Stimulated activated CD8-positive, alpha-beta memory T cell treated with anti-CD3 and anti-CD28 coated beads, Interleukin-15, amount 100 ng/mL, for 48 hours (primary cell): ENCODE data around the gene SMG1.
"Not testable (repeated sequence)": the region's sequence is repeated elsewhere in the genome, so short reads cannot be mapped to it uniquely, and the experiment has no call there.

Experiments used
- DNase-seq, 2 donors: peaks; one replicate each; pipeline ENCODE4 v3.0.0-alpha.2; 2020; ENCODE audit warnings: low read depth in 2 of 2

Gene SMG1

GRCh38 chr16:18800293-18800692, 125.9 kb downstream of the SMG1 start:
- DNase-seq, result no peak

DNA sequence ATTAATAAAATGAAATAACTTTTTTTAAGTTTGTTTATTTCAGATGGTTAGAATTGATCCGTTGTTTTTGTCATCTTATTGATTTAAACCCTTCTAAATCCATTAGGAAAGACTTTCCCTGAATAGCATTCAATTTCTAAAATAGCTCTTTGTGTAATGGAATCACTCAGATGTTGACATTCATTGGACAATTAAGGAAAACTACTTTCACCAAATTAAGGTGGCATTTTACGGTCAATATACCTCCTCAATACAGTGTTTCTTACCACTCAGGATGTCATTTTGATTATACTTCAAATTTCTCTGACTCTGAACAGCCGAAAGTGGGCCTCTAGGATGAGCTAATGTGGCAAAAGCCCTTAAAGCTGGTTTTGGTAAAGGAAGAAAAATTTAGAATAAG, 126.7 kb downstream of the SMG1 start:
- no peak for DNase-seq

- no peak for DNase-seq
Observed at GRCh38 chr16:18797746-18798145, 128.5 kb downstream of the SMG1 start.

DNA sequence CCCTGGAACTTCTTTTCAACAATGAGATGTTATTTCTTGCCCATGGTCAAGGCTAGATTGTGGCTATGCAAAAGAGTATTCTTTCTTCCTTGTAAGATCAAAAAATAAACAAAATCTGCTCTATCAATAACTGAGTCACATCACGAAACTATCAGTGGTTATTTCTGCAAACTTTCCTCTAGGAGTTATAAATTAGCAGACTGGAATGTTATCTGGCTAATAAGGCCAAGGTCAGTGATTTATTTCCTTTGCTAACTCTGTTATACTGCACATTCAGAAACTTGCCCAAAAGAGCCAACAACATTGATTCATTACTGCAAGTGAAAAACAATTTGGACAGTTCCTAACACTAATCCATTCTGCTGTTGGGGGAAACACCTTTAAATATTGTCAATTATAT, 129.8 kb downstream of the SMG1 start:
- DNase-seq, result no peak

DNA sequence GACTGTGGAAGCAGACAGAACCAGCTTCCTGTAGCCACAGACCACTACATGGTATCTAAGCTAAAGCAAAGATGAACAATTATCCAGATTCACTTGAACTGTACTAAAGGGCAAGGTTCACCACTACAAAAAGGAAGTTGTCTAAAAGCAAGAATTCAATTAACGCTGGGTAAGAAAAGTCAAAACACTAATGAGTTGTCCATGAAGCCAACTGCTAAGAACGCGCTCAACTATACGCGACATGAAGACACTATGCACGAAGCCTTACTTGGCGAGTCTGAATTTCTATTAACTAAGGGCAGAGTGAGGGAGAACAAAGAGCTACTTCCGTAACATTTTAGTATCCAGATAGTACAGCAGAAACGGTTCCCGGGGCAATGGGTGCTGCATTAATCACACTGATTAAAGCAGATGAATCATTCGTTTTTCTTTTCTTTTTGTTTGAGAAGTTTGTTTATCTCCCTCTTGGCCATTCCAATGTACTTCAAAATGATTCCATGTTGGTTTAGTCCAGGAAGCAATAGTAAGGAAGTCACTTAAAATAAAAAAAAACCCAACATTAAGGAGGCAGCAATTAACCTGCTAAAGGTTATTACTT, 133.3 kb downstream of the SMG1 start:
- DNase-seq, result no peak

DNA sequence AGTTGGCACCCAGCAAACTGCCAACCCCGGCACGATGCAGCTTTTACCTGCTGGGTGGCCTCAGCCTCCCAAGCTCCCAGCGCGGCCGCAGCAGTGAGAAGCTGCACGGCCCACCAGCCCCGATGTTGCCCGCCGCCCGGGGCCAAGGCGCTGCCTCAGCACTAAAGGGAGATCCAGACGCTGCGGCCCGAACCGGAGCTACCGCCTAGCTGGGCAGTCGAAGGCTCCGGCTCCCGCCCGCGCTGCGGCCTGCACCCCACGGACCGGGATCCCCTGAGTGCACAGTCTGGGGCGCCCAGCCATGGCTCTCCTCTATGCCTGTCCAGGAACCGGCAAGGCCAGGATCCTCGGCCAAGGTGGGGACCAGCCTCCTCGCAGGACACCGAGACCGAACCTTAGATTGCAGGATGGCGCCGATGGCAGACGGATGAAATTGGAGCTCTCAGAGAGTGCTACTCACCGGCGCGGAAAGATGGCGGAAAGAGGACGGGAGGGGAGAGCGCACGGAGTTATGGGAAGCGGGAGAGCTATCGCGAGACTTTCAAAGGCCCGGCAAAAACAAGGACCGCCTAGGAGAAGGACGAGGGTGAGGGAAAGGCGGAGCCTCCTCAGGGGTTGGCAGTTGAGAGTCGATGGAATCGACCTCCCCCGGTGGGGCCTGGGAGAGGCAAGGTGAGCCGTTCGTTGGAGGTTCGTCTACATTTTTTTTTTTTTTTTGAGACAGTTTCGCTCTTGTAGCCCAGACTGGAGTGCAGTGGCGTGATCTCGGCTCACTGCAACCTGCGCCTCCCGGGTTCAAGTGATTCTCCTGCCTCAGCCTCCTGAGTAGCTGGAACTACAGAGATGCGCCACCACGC, 136.1 kb downstream of the SMG1 start, which contains the start of gene RPS15A:
TSS of gene RPS15A (minus strand) at position 485 of the 857 bp plus-strand sequence. CDS start 1,221 bp downstream, outside the sequence.
- DNase-seq, result peak; percentile 85 to 89

GRCh38 chr16:18789515-18789849, 136.7 kb downstream of the SMG1 start:
- no peak for DNase-seq

- no peak for DNase-seq
Observed at GRCh38 chr16:18788828-18789514, 137.2 kb downstream of the SMG1 start.

- DNase-seq, result no peak
Observed at GRCh38 chr16:18784917-18785623, 141.1 kb downstream of the SMG1 start.

DNA sequence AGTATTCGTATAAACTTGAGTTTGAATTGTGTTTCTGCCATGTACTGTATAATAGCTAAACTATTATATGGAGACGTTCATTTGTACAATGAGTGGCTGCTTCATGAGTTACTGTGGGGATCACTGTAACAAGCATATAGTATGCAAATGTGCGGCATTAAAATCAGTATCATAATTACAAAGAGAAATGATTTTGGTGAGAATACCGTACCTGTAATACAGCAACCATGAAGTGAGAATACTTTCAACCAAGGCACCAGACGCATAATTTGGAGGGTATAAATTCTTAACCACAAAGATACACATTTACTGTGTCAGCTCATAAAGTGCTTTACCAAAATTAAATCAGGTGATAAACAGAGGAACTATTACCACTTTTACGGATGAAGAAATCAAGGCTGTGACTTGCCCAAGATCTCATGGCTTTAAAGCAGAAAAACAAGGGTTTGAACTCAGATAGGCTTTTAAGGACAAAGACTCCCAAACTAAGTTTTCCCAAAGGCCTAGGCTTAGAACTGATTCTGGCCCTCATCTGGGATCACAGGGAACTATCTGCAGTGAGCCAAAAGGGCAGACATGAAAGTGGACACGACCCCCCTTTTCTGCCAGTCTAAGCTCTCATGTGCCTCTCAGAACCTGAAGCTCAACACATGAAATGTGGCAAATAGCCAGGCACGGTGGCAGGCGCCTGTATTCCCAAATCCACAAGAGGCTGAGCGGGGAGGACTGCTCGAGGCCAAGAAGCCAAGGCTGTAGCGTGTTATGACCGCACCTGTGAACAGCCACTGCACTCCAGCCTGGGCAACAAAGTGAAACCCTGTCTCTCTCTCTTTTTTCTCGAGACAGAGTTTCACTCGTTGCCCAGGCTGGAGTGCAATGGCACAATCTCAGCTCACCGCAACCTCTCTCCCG, 142.5 kb downstream of the SMG1 start:
- no peak for DNase-seq

DNA sequence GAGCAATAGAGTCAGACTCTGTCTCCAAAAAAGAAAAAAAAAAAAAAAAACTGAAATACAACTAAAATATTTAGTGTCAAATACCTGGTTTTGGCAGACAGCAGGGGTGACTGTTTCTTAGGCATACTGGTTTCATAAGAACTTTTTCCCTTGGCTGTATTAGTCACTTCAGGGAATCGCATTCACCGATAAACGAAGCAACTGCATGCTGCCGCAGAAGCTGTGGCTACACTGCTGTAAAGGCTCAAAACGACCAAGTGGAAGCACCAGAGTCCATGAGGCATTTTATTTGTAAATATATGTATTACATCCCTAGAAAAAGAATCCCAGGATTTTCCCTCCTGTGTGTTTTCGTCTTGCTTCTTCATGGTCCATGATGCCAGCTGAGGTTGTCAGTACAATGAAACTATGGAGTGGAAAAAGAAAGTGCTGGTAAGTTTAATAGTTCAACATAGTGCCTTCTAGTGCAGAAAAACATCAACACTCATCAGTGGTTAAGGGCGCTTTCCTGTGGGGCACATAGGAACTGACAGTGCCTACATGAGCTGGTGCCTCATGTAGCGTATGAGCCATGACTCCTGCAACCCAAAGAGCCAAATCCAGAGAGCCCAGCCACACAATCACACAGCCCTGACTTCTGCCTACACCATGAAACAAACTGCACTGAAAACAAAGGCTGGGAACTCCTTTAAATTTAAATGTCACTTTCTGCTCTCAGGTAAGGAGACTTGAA, 143.3 kb downstream of the SMG1 start:
- DNase-seq, result no peak

DNA sequence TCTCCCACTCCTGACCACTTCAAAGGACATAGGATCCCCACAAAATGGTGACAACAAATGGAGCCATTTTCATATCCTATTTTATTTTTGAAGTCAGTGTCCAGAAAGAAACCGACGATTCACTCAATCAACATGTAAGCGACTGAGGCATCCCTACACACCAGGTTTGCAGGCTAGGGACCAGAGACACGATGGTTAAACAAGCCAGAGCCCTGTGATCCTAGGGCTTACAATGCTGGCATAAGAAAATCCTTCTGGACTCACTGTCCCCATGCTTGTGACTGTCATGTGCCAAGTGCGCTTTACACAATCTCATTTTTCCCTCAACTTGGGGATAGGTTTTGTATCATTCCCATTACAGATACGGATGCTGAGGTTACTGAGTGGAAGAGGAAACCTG, 145.0 kb downstream of the SMG1 start:
- DNase-seq, result not testable (repeated sequence)

- not testable (repeated sequence) for DNase-seq
Observed at GRCh38 chr16:18780460-18781026, 145.7 kb downstream of the SMG1 start.

DNA sequence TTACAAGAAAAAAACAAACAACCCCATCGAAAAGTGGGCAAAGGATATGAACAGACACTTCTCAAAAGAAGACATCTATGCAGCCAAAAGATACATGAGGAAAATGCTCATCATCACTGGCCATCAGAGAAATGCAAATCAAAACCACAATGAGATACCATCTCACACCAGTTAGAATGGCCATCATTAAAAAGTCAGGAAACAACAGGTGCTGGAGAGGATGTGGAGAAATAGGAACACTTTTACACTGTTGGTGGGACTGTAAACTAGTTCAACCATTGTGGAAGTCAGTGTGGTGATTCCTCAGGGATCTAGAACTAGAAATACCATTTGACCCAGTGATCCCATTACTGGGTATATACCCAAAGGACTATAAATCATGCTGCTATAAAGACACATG, 148.5 kb downstream of the SMG1 start:
- not testable (repeated sequence) for DNase-seq

- not testable (repeated sequence) for DNase-seq
Observed at GRCh38 chr16:18776334-18776733, 149.9 kb downstream of the SMG1 start.

- DNase-seq, result not testable (repeated sequence)
Observed at GRCh38 chr16:18774651-18775050, 151.6 kb downstream of the SMG1 start.

DNA sequence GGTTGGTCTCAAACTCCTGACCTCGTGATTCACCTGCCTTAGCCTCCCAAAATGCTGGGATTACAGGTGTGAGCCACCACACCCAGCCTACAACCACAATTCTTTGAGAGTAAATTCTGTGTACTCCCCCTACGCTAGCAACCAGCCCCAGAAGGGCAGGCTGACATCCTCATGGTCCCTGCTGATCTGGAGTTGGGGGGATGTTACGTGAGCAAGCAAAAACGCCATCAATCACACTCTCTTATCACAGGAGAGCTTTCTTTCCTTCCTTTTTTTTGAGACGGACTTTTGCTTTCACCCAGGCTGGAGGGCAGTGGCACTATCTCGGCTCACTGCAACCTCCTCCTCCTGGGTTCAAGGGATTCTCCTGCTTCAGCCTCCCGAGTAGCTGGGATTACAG, 154.0 kb downstream of the SMG1 start:
- DNase-seq, result not testable (repeated sequence)

GRCh38 chr16:18770336-18770962, 155.8 kb downstream of the SMG1 start:
- DNase-seq, result not testable (repeated sequence)

DNA sequence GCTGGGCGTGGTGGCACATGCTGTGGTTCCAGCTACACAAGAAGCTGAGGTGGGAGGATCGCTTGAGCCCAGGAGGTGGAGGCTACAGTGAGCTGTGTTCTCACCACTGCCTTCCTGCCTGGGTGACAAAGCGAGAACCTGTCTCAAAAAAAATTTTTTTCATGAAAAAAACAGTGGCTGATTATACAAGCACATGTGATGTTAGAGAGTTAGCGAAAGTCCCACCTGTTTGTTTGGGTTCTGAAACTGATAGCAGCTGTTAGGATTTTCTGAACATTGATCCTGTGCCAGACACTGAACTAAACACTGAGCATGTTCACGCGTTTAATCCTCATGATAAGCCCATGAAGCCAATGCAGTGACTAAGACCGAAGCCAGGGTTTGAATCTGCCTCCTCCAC, 159.0 kb downstream of the SMG1 start:
- not testable (repeated sequence) for DNase-seq
